Small intestine (tissue), 7 donors: ENCODE results near the gene CCNF. TPM values are rescaled to one million over a fixed set of nuclear protein-coding genes. Genes with fewer than 3 reads are reported as not detected.

ENCODE experiments used
- DNase-seq, 2 donors: peaks; one replicate each; pipeline versions ENCODE4 v3.0.0 to v3.0.0-alpha.2; 2013
- FAIRE-seq: peaks from 2 replicates; lab custom pipeline; 2012; peaks lifted over from hg19 to GRCh38; lab: Jason Lieb, UNC
- H3K27ac ChIP-seq, 3 donors: one replicate each; pipeline ENCODE4 v1.5.1; 2013; ENCODE audit warnings: low read length in 2 of 3, mild to moderate bottlenecking in 2 of 3, control low read depth in 1 of 3, inconsistent platforms in 1 of 3, low read depth in 1 of 3, moderate library complexity in 1 of 3
- H3K27me3 ChIP-seq, 3 donors: one replicate each; pipeline ENCODE4 v1.6.1; 2013; ENCODE audit warnings: low read length in 3 of 3, inconsistent platforms in 1 of 3; ENCODE audit not compliant: control insufficient read depth in 3 of 3, insufficient read depth in 3 of 3
- H3K36me3 ChIP-seq, 3 donors: one replicate each; pipeline ENCODE4 v1.6.1; 2013; ENCODE audit warnings: low read length in 3 of 3, inconsistent platforms in 1 of 3, low read depth in 1 of 3, mild to moderate bottlenecking in 1 of 3, moderate library complexity in 1 of 3; ENCODE audit not compliant: control insufficient read depth in 3 of 3, insufficient read depth in 2 of 3
- H3K4me1 ChIP-seq, 3 donors: one replicate each; pipeline ENCODE4 v1.6.1; 2013; ENCODE audit warnings: low read length in 2 of 3, inconsistent platforms in 1 of 3, low read depth in 1 of 3, mild to moderate bottlenecking in 1 of 3, moderate library complexity in 1 of 3; ENCODE audit not compliant: control insufficient read depth in 3 of 3, insufficient read depth in 2 of 3
- H3K4me3 ChIP-seq, 3 donors: one replicate each; pipeline ENCODE4 v1.5.1; 2013; ENCODE audit warnings: low read length in 3 of 3, control low read depth in 1 of 3, inconsistent platforms in 1 of 3, low read depth in 1 of 3, mild to moderate bottlenecking in 1 of 3, moderate library complexity in 1 of 3
- H3K9me3 ChIP-seq, 2 donors: one replicate each; pipeline ENCODE4 v1.6.1; 2013; ENCODE audit warnings: low read depth in 1 of 2, low read length in 1 of 2; ENCODE audit not compliant: control insufficient read depth in 2 of 2, insufficient read depth in 1 of 2
- WGBS, 3 donors: extraction: QIAGEN DNeasy Blood & Tissue Kit; methylation state at CpG; one replicate each; pipeline ENCODE4 v1.1.7; 2013; 5-methylcytosine and 5-hydroxymethylcytosine counted together
- polyA plus RNA-seq, 4 donors: library from polyadenylated mRNA; stranded (reverse) in 3 of 4; unstranded in 1 of 4; fragments of 200-250 nt in 3 of 4; fragments of 120-200 nt in 1 of 4; gene quantifications; one replicate each; pipeline versions ENCODE4 v1.2.1 to v1.2.3, GENCODE V29; 2013
- donor health status: healthy with polysubstance abuse.
- donor health status: control.
- donor health status: control.
- donor health status: Bipolar disorder and iron deficiency.
- donor health status: healthy.

CCNF gene
- polyA plus RNA-seq, 4 donors: 0.89 to 12.4 (median 3.8) TPM

DNA sequence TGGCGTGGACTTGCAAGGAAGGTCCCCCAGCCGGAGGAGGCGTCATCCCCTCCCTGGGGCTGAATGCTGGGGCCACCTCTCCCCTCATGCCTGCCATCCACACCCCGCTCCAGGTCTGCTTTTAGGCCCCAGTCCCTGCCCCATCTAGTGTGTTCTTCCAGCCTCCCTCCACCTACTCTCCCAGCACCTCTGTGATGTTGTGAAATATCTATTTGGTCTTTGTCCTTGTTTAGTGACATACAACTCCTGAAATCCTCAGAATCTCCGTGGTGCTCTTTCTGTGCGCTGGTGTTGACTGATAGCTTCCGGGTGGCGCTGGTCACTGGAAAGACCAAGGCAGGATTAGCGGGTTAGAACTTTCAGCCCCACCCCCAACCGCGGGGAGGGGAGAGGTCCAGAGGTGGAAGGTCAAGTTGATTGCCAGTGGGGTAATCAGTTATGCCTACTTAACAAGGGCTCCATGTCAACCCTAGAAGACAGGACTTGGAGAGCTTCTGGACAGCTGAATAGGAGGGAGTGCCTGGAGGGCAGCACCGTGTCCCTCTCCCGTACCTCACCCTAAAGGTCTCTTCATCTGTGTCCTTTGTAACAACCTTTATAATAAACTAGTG, 55.8 kb downstream of the CCNF start:
- H3K27ac ChIP-seq: no peak overlapping the region
- H3K36me3 ChIP-seq: peaks cover 0 to 48% (median 0%) of the 10 kb centered on the region in 3 donors
- peaks cover 0 to 37% (median 0%) of the 10 kb centered on the region in 3 donors for H3K4me1 ChIP-seq
- FAIRE-seq: no peak
- H3K9me3 ChIP-seq: no peaks in the 10 kb centered on the region
- peak in 1 of 2 donors; percentile 55 for DNase-seq
- 73 to 83% (median 80%) methylated on average over 13 of the region's 13 CpGs for WGBS, 3 donors
- no peaks in the 10 kb centered on the region for H3K27me3 ChIP-seq
- no peak overlapping the region for H3K4me3 ChIP-seq

GRCh38 chr16:2485811-2486507, 56.7 kb downstream of the CCNF start:
- FAIRE-seq (no peak), DNase-seq (no peak)
- Histone ChIP-seq H3K36me3 (peaks cover 0 to 53% (median 2%) of the 10 kb centered on the region in 3 donors), H3K27ac (no peak overlapping the region), H3K9me3 (no peaks in the 10 kb centered on the region), H3K27me3 (no peaks in the 10 kb centered on the region), H3K4me1 (peaks cover 0 to 37% (median 0%) of the 10 kb centered on the region in 3 donors), H3K4me3 (no peak overlapping the region)
- 84 to 90% (median 85%) methylated on average over 31 to 33 of the region's 33 CpGs for WGBS, 3 donors

- DNase-seq: peak; percentile 30 to 51
- no peak overlapping the region for H3K4me3 ChIP-seq
- H3K27me3 ChIP-seq: no peaks in the 10 kb centered on the region
- WGBS, 3 donors: 58 to 60% (median 59%) methylated on average over 29 of the region's 29 CpGs
- peaks cover 0 to 37% (median 0%) of the 10 kb centered on the region in 3 donors for H3K4me1 ChIP-seq
- H3K9me3 ChIP-seq: no peaks in the 10 kb centered on the region
- FAIRE-seq: no peak
- H3K27ac ChIP-seq: no peak overlapping the region
- H3K36me3 ChIP-seq: peaks cover 0 to 45% (median 2%) of the 10 kb centered on the region in 3 donors
These were observed 57.6 kb downstream of the CCNF start for GRCh38 chr16:2486645-2487516.

DNA sequence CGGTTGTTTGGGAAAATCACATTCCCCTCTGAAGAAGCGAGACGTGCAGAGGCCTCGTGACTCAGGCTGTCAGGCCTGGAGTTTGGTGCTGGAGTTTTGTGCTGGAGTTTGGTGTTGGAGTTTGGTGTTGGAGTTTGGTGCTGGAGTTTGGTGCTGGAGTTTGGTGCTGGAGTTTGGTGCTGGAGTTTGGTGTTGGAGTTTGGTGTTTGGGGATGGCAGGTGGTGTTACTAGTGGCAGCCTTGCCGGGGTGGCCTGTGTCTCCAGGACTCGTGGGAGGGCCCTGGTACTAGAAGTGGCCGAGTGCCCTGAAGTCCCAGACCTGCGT, 58.2 kb downstream of the CCNF start:
- peaks cover 0 to 39% (median 0%) of the 10 kb centered on the region in 3 donors for H3K4me1 ChIP-seq
- no peak overlapping the region for H3K27ac ChIP-seq
- FAIRE-seq (no peak), DNase-seq (no peak)
- H3K27me3 ChIP-seq: no peaks in the 10 kb centered on the region
- 74 to 88% (median 84%) methylated on average over 8 of the region's 8 CpGs for WGBS, 3 donors
- no peak overlapping the region for H3K4me3 ChIP-seq
- peaks cover 0 to 44% (median 2%) of the 10 kb centered on the region in 3 donors for H3K36me3 ChIP-seq
- H3K9me3 ChIP-seq: no peaks in the 10 kb centered on the region

- Histone ChIP-seq H3K27me3 (no peaks in the 10 kb centered on the region), H3K9me3 (no peaks in the 10 kb centered on the region), H3K27ac (no peak overlapping the region), H3K36me3 (peaks cover 0 to 43% (median 2%) of the 10 kb centered on the region in 3 donors), H3K4me3 (no peak overlapping the region), H3K4me1 (peaks cover 0 to 38% (median 0%) of the 10 kb centered on the region in 3 donors)
- FAIRE-seq (no peak), DNase-seq (no peak)
- WGBS, 3 donors: 75 to 86% (median 81%) methylated on average over 15 of the region's 15 CpGs
These were observed 58.8 kb downstream of the CCNF start for GRCh38 chr16:2487903-2488531.

DNA sequence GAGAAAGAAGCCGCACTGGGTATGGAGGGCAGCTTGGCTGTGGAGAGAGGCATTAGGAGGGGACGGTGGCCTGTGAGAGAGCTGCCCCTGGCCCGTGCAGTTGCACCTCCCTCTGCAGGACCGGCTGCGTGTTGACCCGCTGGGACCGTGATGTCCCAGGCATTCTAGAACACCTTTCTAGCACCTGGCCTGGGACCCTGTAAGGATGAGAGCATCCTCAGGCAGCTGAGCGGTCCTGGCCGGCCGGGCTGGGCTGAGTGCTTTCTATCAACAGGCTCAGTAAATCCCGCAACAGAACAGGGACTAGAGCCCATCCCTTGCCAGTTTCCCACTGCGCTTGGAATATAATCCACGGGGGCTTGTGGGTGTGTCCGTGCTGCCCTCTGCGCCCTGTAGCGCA, 60.3 kb downstream of the CCNF start:
- 90 to 97% (median 94%) methylated on average over 16 of the region's 16 CpGs for WGBS, 3 donors
- H3K27me3 ChIP-seq: no peaks in the 10 kb centered on the region
- H3K36me3 ChIP-seq: peaks cover 0 to 48% (median 2%) of the 10 kb centered on the region in 3 donors
- DNase-seq: no peak
- FAIRE-seq: no peak
- no peak overlapping the region for H3K27ac ChIP-seq
- H3K4me1 ChIP-seq: peaks cover 0 to 23% (median 0%) of the 10 kb centered on the region in 3 donors
- H3K9me3 ChIP-seq: no peaks in the 10 kb centered on the region
- no peak overlapping the region for H3K4me3 ChIP-seq

- H3K27ac ChIP-seq: no peak overlapping the region
- DNase-seq: no peak
These were observed 61.2 kb downstream of the CCNF start for GRCh38 chr16:2490190-2491105.

More at GRCh38 chr16:2490190-2491105, 61.2 kb downstream of the CCNF start:
- WGBS, 3 donors: 90 to 92% (median 91%) methylated on average over 23 of the region's 23 CpGs
- peaks cover 0 to 47% (median 2%) of the 10 kb centered on the region in 3 donors for H3K36me3 ChIP-seq
- FAIRE-seq: no peak
- H3K4me3 ChIP-seq: no peak overlapping the region
- no peaks in the 10 kb centered on the region for H3K27me3 ChIP-seq
- H3K9me3 ChIP-seq: no peaks in the 10 kb centered on the region
- H3K4me1 ChIP-seq: peaks cover 0 to 17% (median 0%) of the 10 kb centered on the region in 3 donors
